GM19397 (cell line): Measurements from ENCODE around the gene NOTUM.
A peak's percentile ranks its signal among the peaks of the same experiment; 100 is the strongest.

Source experiments
- ATAC-seq: cut with Tn5 transposase; IDR thresholded peaks from one replicate; pipeline ENCODE4 v1.9.1; 2021; ENCODE audit warnings: mild to moderate bottlenecking, moderate library complexity; ENCODE audit not compliant: unreplicated experiment

The NOTUM gene

GRCh38 chr17:81978524-81979298, 17.7 kb upstream of the NOTUM start:
- no peak for ATAC-seq

- ATAC-seq = peak; percentile 89
Observed at GRCh38 chr17:81977211-81977808, 16.3 kb upstream of the NOTUM start, which contains the start of gene ASPSCR1. Gene ASPSCR1, plus strand, starts transcription at chr17:81977629. Its CDS starts 18 bp downstream, at chr17:81977647.

GRCh38 chr17:81976332-81977210, 15.6 kb upstream of the NOTUM start:
- ATAC-seq = no peak

- ATAC-seq = no peak
Observed at GRCh38 chr17:81973432-81973831, 12.4 kb upstream of the NOTUM start.

GRCh38 chr17:81968850-81969812, 8.1 kb upstream of the NOTUM start:
- ATAC-seq = no peak

- ATAC-seq = no peak
Observed at GRCh38 chr17:81968396-81968745, 7.4 kb upstream of the NOTUM start.

- ATAC-seq = no peak
Observed at GRCh38 chr17:81967533-81968395, 6.8 kb upstream of the NOTUM start.

GRCh38 chr17:81967244-81967532, 6.2 kb upstream of the NOTUM start:
- no peak for ATAC-seq

- no peak for ATAC-seq
Observed at GRCh38 chr17:81966343-81967243, 5.6 kb upstream of the NOTUM start.

GRCh38 chr17:81964081-81964849, 3.3 kb upstream of the NOTUM start:
- ATAC-seq = no peak

GRCh38 chr17:81962499-81963441, 1.8 kb upstream of the NOTUM start:
- ATAC-seq = no peak

GRCh38 chr17:81961521-81962498, 823 bp upstream of the NOTUM start:
- ATAC-seq = no peak

GRCh38 chr17:81960130-81960958, 643 bp downstream of the NOTUM start:
- no peak for ATAC-seq

GRCh38 chr17:81959362-81960129, 1.4 kb downstream of the NOTUM start:
- ATAC-seq = no peak
